Thyroid gland (tissue), 4 donors: ENCODE data around the gene TPT1. TPM values are rescaled to one million over a fixed set of nuclear protein-coding genes. Genes with fewer than 3 reads are reported as not detected.

Source experiments
- DNase-seq, 2 donors: peaks; one replicate each; pipeline ENCODE4 v3.0.0-alpha.2; 2019
- H3K27ac ChIP-seq, 3 donors: fragments of 200-600 bp; sonication (generic); 1 replicate in 2 of 3; 2 replicates in 1 of 3; pipeline ENCODE4 v1.5.1; 2016 to 2019; ENCODE audit warnings: mild to moderate bottlenecking in 1 of 3, moderate library complexity in 1 of 3
- H3K27me3 ChIP-seq: fragments of 200-600 bp; sonication (generic); one replicate; pipeline ENCODE4 v1.5.1; 2019
- H3K36me3 ChIP-seq, 2 donors: fragments of 200-600 bp; sonication (generic); one replicate each; pipeline ENCODE4 v1.5.1; 2016 to 2019
- H3K4me1 ChIP-seq, 2 donors: fragments of 200-600 bp; sonication (generic); one replicate each; pipeline ENCODE4 v1.5.1; 2017 to 2019
- H3K4me3 ChIP-seq, 3 donors: fragments of 200-600 bp; sonication (generic); replicated peaks in 1 of 3; 1 replicate in 2 of 3; 2 replicates in 1 of 3; pipeline ENCODE4 v1.5.1; 2016; ENCODE audit warnings: mild to moderate bottlenecking in 1 of 3
- H3K9me3 ChIP-seq: fragments of 200-600 bp; sonication (generic); one replicate; pipeline ENCODE4 v1.5.1; 2017
- CTCF ChIP-seq, 6 experiments: fragments of 200-600 bp in 3 of 6; fragments of 450-650 bp in 3 of 6; sonication (generic) in 3 of 6; IDR thresholded peaks; one replicate each; pipeline ENCODE4 v1.5.1; 2016 to 2019; ENCODE audit warnings: antibody characterized with exemption in 6 of 6, mild to moderate bottlenecking in 2 of 6, inconsistent platforms in 1 of 6, moderate library complexity in 1 of 6
- POLR2A ChIP-seq, 2 donors: fragments of 450-650 bp; IDR thresholded peaks; one replicate each; pipeline ENCODE4 v1.6.1; 2017; ENCODE audit warnings: antibody characterized with exemption in 2 of 2, mild to moderate bottlenecking in 2 of 2, moderate library complexity in 1 of 2
- WGBS, 2 donors: methylation state at CpG; one replicate each; pipeline ENCODE4 v1.1.5; 2017; 5-methylcytosine and 5-hydroxymethylcytosine counted together
- intact Hi-C: fragments of 100-400 bp; cut with DNase I; formaldehyde crosslinking; loops from one replicate; pipeline ENCODE4 v1.15.1; 2023
- total RNA-seq, 4 donors: library from RNA; depleted of rRNA; stranded (reverse); fragments of >200 nt; gene quantifications; one replicate each; pipeline ENCODE4 v1.2.3, GENCODE V29; 2016

TPT1 gene
- total RNA-seq, 4 donors from 2014 or later = 2,350 to 4,169 (median 2,632) TPM

GRCh38 chr13:45340422-45341033 is 455 bp downstream of the TPT1 start:
- Histone ChIP-seq H3K27me3 (no peaks in the 10 kb centered on the region), H3K4me1 (peaks cover 19 to 46% of the 10 kb centered on the region in 2 donors), H3K4me3 (peak overlapping the region; percentile 57 to 99 (median 89)), H3K27ac (peak overlapping the region; percentile 99 to 100 (median 100)), H3K9me3 (no peaks in the 10 kb centered on the region), H3K36me3 (peaks cover 47 to 48% of the 10 kb centered on the region in 2 donors)
- TF ChIP-seq CTCF (IDR thresholded peaks at IDR 0.05) (peak in 5 of 6 experiments; percentile 25 to 63 (median 56)), POLR2A (IDR thresholded peaks at IDR 0.05) (peak in 1 of 2 donors; percentile 28)
- 0% methylated on average over 12 to 32 of the region's 64 CpGs for WGBS, 2 donors
- intact Hi-C loops = loop anchor here (10.0 kb wide), 2 partner anchors 74 to 124 kb away; partner anchors contain the start of genes COG3 and SLC25A30
- peak; percentile 90 to 93 for DNase-seq

DNA sequence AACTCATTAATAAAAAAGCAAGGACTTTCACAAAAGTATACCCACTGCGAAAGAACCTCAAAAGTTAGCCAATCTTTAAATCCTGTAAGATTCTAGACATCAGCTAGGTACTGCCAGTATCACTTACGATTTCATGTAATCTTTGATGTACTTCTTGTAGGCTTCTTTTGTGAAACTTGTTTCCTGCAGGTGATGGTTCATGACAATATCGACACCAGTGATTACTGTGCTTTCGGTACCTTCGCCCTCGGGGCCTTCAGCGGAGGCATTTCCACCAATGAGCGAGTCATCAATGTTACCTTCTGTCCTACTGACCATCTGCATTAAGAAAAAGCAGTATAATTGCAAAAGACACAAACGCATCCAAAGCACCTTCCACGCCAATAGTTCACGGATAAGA is 1.1 kb downstream of the TPT1 start:
- peaks cover 51% of the 10 kb centered on the region in 2 donors for H3K36me3 ChIP-seq

GRCh38 chr13:45339399-45339798 is 1.6 kb downstream of the TPT1 start:
- no peak for TF ChIP-seq CTCF (IDR thresholded peaks at IDR 0.05)
- no peak for TF ChIP-seq POLR2A (IDR thresholded peaks at IDR 0.05)
- H3K4me1 ChIP-seq = peaks cover 19 to 47% of the 10 kb centered on the region in 2 donors
- no peaks in the 10 kb centered on the region for H3K27me3 ChIP-seq
- peak overlapping the region in 1 of 3 donors; percentile 99 for H3K4me3 ChIP-seq
- H3K9me3 ChIP-seq = no peaks in the 10 kb centered on the region
- DNase-seq = no peak
- intact Hi-C loops = no loop called here
- peak overlapping the region in 2 of 3 donors; percentile 99 to 100 for H3K27ac ChIP-seq
- H3K36me3 ChIP-seq = peaks cover 51% of the 10 kb centered on the region in 2 donors

More for the DNA sequence above, 1.1 kb downstream of the TPT1 start:
- Histone ChIP-seq H3K4me3 (peak overlapping the region; percentile 57 to 99 (median 89)), H3K27ac (peak overlapping the region; percentile 99 to 100 (median 100)), H3K9me3 (no peaks in the 10 kb centered on the region), H3K27me3 (no peaks in the 10 kb centered on the region), H3K4me1 (peaks cover 19 to 47% of the 10 kb centered on the region in 2 donors)
- intact Hi-C loops = loop anchor here (10.0 kb wide), 2 partner anchors 75 to 125 kb away; partner anchors contain the start of genes COG3 and SLC25A30
- 12 to 13% methylated on average over 11 of the region's 11 CpGs for WGBS, 2 donors
- no peak for TF ChIP-seq POLR2A (IDR thresholded peaks at IDR 0.05)
- no peak for DNase-seq

DNA sequence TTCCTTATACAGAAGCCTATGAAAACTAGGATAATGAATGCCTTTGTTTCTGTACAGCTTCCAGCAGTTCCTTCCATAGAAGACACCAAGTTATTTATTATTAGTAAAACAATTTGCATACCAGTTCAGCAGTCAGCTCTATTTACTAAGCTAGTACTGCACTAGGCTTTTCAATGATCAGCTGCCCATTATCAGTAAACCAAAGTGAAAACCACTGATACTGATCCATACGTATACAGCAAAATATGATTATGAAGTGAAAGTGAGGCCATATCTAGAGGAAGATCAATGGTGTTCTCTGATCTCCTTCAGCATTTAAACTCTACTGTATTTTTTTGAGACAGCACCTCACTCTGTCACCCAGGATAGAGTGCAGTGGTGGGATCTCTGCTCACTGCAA is 3.2 kb downstream of the TPT1 start:
- no peak for TF ChIP-seq POLR2A (IDR thresholded peaks at IDR 0.05)
- TF ChIP-seq CTCF (IDR thresholded peaks at IDR 0.05) = no peak
- no peaks in the 10 kb centered on the region for H3K27me3 ChIP-seq
- H3K27ac ChIP-seq = peak overlapping the region in 1 of 3 donors; percentile 4
- no peak overlapping the region for H3K4me3 ChIP-seq
- H3K36me3 ChIP-seq = peaks cover 51% of the 10 kb centered on the region in 2 donors
- intact Hi-C loops = no loop called here
- WGBS, 2 donors = 85 to 94% methylated on average over 1 of the region's 1 CpG
- H3K4me1 ChIP-seq = peaks cover 19 to 49% of the 10 kb centered on the region in 2 donors
- DNase-seq = no peak
- H3K9me3 ChIP-seq = no peaks in the 10 kb centered on the region

GRCh38 chr13:45337395-45337794 is 3.6 kb downstream of the TPT1 start:
- H3K9me3 ChIP-seq = no peaks in the 10 kb centered on the region
- peaks cover 51% of the 10 kb centered on the region in 2 donors for H3K36me3 ChIP-seq
- no peak for DNase-seq
- no peak overlapping the region for H3K4me3 ChIP-seq
- intact Hi-C loops = no loop called here
- H3K27me3 ChIP-seq = no peaks in the 10 kb centered on the region
- whole genome bisulfite sequencing, 2 donors = 91 to 97% methylated on average over 3 of the region's 3 CpGs
- TF ChIP-seq CTCF (IDR thresholded peaks at IDR 0.05) = no peak
- TF ChIP-seq POLR2A (IDR thresholded peaks at IDR 0.05) = no peak
- H3K4me1 ChIP-seq = peaks cover 19 to 46% of the 10 kb centered on the region in 2 donors
- H3K27ac ChIP-seq = no peak overlapping the region
